B cell (primary cell): Measurements from ENCODE around the gene ACAD8.

Experiments
- CTCF ChIP-seq: fragments of 200-600 bp; IDR thresholded peaks from one replicate; pipeline ENCODE4 v1.8.0; 2022; ENCODE audit warnings: antibody characterized with exemption, mild to moderate bottlenecking
- EZH2 ChIP-seq: IDR thresholded peaks from 2 replicates; pipeline ENCODE4 v1.6.1; 2012; ENCODE audit warnings: borderline replicate concordance, low read depth, mild to moderate bottlenecking, moderate library complexity, low read length; ENCODE audit not compliant: insufficient read depth, poor library complexity, severe bottlenecking

- TF ChIP-seq CTCF (no peak), EZH2 (no peak)
Measured at GRCh38 chr11:134236834-134237556, 16.4 kb upstream of the ACAD8 start.
